ENCODE data around the gene MAEA.

Gene MAEA

DNA sequence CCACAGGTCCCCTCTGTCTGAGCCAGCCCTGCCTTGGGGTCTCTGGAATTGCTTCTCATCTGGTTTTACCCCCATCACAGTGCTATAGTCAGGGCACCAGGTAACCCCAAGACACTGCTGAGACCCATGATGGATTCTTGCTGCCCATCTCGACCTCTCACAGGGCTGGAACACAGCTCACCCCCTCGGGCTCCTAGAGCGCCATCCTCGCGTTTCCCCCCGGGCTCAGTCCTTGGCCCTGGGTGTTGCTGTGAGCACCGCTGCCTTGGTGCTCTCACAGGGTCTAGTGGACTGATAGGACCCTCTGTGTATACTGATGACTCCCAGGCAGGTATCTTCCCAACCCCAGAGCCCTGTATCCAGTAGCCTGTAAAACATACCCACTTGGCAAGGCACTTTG lies 8.8 kb downstream of the MAEA start:
- no peak for DNase-seq (ENCODE audit: low read depth in 4 of 4, low spot score in 1 of 4)

DNA sequence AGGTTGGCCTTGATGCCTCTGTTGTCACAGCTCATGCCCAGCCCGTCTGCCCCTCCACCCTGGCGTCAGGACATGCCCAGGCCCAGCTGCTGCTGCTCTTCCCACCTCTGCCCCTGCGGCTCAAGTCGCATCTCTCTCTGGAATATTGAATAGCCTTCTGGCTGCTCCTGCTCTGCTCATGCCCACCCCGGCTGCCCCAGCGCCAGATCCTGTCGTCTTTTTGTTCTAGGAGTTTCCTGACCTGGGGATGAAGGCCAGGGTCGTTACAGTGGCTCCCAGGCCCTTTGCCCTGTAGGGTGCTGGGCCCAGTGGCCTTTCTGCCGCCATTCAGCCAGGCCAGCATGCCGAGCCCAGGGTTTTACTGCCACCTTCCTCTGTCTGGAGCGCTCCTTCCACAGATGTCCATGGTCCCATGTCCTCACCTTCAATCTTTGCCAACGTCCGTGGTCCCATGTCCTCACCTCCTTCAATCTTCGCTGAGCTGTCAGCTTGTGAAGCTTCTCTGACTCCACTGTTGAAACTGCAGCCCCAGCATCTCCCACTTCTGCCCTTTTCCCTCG lies 9.7 kb downstream of the MAEA start:
- DNase-seq (ENCODE audit: low read depth in 4 of 4, low spot score in 1 of 4) = no peak

DNA sequence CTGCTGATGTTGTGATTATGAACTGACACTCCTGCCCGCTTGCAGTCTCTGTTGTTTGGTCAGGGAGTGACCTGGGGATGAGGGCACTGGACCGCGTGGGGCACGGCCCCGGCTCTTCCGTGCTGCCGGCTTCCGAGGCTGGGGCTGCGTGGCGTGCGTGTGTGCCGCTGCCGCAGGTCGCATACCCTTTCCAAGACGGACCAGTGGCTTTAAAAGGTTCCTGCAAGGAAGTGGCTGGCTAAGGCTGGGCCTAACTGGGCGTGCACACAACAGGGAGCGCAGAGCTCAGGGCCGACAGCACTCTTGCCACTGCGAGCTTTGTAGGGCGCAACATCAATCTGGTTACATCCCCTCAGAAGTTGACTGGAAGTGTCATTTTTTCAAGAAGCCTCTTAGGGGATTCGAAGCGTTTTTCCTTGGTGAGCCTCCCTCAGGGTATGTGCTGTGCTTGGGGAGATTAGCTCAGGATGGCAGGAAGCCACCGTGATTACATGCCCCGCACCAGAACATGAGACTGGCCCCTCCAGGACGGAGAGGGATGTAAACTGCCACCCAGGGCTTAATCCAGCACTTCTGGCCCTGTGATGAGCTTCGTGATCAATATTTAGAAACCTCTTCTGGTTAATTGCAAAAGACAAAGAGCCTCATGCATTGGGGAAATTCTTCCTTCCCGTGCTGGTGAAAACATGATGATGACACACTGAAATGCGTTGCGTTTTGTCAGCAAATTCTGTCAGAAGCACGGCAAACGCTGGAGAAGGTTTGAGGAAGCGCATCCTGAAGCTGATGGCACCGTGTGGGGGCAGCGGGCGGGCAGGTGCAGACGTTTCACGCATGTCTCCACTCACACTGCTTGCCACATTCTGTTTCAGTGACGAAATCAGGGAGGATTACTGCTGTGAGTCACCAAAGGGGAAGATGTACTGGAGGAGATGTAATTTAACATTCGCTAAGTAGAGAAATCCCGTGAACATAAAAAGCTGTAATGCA lies 11.1 kb downstream of the MAEA start:
- no peak for DNase-seq (ENCODE audit: low read depth in 4 of 4, low spot score in 1 of 4)

DNA sequence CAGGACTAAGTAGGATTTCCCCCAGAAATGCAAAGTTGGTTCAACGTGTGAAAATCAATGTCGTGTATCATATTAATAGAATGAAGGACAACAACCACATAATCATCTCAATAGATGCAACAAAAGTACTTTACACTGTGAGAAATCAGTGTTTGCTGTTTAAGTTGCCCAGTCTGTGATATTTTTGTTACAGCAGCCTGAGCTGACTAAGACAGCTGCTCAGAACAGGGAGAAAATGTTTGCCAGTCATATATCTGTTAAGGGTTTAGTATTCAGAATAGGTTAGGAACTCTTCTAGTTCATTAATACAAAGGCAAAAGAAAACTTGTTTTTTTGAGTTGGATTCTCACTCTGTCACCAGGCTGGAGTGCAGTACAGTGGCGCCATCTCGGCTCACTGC lies 12.5 kb downstream of the MAEA start:
- no peak for DNase-seq (ENCODE audit: low read depth in 4 of 4, low spot score in 1 of 4)

DNA sequence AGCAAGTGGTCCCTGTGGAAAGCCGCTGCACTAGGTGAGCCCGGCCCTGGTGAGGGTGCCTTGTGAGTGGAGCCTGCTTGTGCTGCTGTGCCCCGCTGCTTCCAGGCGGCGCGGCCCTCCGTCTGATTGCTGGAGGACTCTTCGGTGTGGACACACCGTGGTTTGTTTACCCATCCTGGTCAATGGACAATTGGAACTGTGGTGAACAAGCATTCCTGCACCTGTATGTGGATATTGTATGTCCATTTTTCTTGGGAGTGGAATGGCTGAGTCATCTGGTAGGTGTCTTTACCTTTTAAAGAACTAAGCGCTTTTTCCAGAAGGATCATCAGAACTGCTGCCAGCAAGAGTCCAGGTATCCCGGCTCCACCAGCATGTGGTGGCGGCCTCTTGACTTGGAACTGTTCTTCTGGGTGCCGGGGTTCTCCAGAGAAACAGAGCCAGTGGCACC lies 15.6 kb downstream of the MAEA start:
- no peak for DNase-seq (ENCODE audit: low read depth in 4 of 4, low spot score in 1 of 4)

DNA sequence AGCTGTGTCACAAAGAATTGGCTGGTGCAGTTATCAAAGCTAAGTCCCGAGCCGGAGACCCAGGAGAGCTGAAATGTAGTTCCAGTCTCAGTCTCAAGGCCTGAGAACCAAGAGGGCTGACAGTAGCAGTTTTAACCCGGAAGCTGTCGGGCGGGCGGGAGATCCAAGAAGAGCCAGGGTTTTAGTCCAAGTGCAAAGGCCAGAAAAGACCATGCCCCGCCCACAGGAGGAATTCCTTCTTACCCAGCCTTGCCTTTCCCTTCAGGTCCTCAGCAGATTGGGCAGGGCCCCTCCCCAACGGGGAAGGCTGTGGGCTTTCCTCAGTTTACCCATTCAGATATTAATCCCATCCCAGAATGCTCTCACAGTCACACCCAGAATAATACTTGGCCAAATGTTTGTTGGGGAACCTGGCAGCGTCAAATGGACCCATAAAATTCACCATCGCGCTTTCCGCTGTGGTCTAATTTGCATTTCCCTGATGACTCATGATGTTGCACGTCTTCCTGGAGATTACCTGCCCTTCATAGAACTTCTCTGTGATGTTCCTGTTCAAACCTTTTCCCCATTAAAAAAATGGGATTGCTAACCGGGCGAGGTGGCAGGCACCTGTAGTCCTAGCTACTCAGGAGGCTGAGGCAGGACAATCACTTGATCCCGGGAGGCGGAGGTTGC lies 16.2 kb downstream of the MAEA start:
- DNase-seq (ENCODE audit: low read depth in 4 of 4, low spot score in 1 of 4) = peak in 1 of 4 experiments; percentile 28

DNA sequence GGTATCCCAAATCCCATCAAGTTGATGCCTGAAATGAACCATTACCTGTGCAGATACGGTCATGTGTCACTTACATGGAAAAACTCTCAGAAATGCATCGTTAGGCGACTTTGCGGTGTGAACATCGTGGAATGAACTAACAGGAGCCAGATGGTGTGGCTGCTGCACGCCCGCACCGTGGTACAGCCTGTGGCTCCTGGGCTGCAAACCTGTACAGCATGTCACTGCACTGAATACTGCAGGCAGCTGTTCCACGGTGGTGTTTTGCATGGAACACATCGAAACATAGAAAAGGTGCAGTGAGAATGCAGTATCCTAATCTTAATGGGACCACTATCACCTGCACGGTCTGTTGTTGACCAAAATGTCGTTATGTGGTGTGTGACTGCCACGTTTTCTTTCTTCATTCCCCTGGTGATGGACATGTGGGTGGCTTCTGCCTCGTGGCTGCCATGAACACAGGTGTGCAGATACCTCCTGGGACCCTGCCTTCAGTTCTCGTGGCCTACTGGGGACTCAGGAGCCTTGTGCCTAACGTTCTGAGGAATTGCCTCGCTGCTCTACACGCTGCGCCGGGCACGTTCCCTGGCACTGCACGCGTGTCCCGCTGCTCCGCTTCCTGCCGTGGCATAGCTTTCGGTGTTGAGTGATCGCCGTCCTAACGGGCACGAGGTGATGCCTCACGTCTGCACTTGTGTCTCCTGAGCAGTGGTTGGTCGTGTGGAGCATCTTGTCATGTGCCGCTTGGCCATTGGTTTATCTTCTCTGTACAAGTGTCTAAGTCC lies 18.5 kb downstream of the MAEA start:
- DNase-seq (ENCODE audit: low read depth in 4 of 4, low spot score in 1 of 4) = no peak

DNA sequence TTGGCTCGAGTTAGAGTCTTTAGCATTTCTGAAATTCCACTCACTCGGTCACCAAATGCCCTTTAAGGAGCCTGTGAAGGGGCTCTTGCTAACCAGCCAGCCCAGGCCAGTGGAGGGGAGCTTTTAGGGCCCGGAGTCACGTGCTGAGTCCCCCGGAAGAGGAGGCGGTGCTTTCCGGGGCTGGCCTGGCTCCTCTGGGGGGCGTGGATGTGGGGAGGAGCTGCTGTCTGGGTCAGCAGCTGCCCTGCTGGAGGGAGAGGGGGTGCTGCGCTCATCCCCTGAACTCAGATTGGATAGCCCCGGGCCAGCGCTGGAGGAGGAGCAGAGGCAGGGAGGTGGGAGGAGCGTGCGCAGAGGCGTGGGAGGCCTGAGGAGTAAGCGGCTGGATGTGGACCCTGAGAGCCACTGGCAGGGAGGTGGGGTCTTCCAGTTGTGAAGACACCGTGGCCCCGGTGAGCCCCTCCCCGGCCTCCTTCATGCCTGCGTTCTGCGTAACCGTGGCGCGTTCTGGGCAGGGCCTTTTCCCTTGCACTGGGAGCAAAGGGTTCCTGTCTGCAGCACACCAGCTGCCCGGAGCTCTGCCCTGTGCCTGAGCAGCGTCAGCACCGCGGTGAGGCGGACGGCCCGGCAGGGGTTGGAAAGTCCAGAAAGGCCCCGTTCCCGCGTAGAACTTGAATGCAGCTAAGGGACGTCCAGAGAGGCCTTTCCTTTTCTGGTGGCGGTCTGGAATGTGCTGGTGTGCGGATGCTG lies 19.7 kb downstream of the MAEA start:
- peak in 2 of 4 experiments; percentile 33 to 48 for DNase-seq (ENCODE audit: low read depth in 4 of 4, low spot score in 1 of 4)

DNA sequence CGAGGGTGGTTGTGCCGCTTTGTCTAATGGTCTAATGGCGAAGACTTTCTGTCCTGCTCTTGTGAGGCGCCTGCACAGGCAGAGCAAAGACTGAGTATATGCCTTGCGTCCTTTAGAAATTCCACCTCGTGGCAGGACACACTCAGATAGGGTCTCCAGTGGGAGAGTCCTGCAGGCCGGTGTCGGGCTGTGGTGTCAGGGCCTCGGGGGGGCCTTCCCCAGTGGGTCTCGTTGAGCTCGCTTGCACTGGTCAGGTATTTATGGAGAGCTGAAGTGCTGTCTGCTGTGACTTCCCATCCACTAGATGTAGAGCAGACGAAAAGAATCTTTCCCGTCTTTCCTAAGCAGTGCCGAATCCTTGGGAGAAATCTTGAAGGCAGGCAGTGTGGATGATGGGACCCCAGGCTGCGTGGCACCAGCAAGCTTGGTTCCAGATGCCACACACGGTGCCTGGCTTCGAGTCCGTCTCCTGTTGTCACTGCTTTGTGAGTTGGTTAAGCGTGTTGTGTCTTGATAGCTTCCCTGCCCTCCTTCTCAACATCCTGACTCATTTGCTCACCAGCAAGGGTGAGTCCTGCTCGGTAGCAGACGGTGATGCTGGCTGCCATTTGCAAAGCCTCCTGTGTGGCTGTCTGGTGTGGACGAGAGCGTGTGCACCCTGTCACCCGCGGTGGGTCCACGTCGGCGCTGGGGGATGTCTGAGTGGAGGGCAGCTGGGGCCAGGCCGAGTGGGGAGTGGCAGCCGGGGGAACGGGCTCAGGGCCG lies 20.5 kb downstream of the MAEA start:
- no peak for DNase-seq (ENCODE audit: low read depth in 4 of 4, low spot score in 1 of 4)

DNA sequence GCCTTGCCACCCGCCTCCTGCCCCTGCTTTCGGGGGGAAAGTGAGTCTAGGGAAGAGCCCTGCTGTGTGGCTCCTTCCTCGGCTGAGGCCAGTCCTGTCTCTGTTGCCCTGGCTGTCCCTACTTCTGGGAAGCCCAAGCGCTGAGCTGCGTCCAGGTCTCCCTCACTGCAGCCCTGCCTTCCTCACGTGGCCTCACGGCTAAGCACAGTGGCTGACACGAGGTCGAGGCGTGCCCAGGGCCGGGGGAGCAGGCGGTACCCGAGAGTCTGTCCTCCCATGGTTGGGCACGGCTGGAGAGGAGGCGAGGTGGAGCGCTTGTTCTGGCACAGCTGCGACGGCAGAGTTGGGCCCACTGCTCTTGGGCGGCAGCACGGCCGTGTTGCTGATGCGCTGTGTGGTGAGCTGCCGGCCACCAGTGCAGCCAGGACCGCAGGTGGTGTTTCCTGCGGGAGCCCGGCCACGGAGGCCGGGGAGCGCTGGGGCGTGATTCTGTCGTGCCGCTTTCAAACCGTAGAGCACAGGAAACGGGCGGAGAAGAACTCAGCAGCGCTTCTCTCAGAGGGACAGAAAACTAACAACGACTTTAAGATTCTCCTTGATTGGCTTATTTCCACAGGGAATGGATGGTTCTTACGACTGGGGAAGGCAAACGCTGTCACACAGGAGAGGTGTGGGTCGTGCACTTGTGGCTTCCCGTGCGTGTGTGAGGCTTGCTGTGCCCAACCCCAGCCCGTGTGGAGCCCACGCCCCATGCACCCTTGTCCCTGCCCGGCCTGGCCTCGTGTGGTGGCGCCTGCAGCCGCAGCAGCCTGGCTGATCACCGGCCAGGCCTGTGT lies 21.3 kb downstream of the MAEA start:
- no peak for DNase-seq (ENCODE audit: low read depth in 4 of 4, low spot score in 1 of 4)

DNA sequence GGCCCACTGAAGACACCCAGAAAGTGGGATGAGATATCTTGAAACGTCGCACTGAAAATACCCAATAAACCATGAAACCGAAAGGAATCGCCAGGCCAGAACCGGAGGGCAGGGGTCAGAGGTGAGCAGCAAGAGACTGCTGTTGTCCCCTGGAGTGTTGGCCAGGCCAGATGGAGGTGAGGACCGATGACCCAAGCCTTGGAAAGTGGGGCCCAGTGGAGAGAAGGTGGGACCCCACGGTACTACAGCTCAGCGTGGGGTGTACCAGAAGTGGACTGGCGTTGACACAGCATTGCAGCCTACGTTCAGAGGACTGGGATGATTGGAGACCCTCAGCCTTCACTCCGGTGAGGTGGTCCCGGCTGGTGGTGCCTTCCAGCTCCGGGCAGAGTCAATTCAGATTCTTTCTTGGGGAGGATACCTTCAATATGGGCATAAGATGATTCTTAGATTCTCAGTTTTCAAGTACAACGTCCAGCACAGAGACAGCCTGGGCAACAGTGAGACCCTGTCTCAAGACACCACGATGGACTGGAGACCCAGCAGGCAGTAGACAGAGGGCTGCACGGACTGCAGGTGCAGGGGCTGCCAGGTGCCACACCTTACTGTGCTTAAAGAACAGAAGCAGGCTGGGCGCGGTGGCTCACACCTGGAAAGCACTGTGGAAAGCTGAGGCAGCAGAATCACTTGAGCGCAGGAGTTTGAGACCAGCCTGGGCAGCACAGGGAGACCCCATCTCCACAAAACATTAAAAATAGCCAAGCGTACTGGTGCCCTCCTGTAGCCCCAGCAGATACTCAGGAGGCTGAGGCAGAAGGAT lies 23.3 kb downstream of the MAEA start:
- DNase-seq (ENCODE audit: low read depth in 4 of 4, low spot score in 1 of 4) = no peak

DNA sequence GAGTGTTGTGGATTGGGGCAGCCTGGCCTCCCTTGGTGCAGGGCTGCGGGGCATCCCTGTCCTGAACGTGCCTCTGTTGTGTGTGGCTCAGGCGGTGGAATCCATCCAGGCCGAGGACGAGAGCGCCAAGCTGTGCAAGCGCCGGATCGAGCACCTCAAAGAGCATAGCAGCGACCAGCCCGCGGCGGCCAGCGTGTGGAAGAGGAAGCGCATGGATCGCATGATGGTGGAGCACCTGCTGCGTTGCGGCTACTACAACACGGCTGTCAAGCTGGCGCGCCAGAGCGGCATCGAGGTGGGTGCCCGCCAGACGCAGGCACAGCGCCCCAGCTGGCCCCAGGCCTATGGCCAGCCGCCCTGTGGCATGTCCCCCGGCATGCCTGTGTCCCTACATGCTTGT lies 25.6 kb downstream of the MAEA start:
- no peak for DNase-seq (ENCODE audit: low read depth in 4 of 4, low spot score in 1 of 4)

DNA sequence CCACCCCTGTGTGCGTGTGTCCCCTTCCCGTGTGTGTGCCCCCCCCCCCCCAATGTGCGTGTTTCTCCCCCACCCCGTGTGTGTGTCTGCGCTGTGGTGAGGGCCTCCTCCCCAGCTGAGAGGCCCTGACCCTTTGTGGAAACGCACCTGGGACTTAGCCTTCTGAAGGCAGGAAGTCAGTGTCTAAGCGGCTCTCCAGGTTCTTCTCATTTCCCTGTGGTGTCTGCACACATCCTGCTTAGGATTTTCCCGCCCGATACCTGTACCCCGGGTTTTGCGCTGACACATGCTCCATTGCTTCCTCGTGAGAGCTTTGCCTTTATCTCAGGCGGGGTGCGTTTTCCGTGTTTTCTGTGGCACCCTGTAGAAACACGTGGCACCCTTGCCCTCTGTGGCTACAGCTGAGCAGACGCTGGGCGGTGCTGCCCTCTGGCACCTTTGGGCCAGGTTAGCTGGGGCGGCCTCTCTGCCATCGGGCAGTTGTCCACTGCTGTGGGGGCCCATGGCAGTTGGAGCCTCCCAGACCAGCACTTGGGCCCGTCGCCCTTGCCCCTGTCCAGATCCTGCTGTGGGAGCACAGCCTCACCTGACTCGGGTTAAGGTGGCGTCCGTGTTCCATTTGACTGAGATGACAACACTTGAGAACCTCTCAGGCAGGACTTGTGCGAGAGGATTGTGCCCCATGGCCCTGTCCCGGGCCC lies 26.3 kb downstream of the MAEA start:
- DNase-seq (ENCODE audit: low read depth in 4 of 4, low spot score in 1 of 4) = no peak

DNA sequence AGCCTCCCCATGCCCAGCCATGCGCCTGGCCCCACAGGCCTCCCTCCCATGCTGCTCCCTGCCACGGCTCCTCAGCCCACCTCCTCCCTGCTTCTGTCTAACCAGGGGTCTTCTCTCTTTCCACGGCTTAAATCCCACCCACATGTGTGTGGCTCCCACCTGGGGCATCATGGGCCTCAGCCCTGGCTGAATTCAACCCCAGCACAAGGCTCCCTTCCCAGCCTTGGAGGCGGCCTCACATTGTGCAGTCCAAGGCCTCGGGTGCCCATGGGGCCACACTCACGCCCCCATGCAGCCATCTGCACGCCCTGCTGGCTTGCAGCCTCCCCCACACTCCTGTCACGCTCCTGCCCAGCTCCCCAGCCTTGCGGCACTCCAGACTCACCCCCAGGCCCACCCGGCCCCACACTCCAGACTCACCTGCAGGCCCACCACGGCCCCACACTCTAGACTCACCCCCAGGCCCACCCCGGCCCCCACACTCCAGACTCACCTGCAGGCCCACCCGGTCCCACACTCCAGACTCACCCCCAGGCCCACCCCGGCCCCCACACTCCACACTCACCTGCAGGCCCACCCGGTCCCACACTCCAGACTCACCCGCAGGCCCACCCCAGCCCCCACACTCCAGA lies 27.0 kb downstream of the MAEA start:
- DNase-seq (ENCODE audit: low read depth in 4 of 4, low spot score in 1 of 4) = no peak

DNA sequence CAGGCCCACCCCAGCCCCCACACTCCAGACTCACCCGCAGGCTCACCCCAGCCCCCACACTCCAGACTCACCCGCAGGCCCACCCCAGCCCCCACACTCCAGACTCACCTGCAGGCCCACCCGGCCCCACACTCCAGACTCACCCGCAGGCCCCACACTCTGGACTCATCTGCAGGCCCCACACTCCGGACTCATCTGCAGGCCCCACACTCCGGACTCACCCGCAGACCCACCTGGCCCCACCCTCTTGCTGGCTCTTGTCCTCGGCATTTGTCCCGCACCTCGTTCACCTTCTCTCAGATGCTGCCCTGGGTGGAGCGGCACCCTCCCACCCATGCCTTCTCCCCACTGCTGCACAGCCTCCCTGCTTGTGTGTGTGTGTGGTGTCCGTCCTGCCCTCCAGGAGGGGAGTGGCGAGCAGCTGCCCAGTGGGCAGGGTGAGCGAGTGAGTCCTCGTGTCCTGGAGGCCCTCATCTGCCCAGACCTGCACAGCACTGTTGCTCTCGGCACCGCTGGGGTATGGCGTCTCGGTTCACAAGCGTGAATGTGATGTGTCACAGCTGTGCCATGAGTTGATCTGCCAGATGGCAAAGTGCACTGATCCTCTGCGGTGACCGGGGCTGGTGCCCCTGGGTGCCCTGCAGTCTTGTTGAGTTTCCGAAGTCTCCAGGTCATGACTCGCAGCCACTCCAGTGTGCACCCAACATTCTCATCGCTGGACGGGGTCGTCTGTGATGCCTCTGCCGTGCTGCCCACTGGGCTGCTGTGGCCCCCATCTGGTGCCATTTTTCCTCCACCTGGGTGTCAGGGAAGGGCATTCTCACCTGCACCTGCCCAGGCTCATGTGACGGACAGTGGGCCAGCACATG lies 27.7 kb downstream of the MAEA start:
- DNase-seq (ENCODE audit: low read depth in 4 of 4, low spot score in 1 of 4) = no peak

DNA sequence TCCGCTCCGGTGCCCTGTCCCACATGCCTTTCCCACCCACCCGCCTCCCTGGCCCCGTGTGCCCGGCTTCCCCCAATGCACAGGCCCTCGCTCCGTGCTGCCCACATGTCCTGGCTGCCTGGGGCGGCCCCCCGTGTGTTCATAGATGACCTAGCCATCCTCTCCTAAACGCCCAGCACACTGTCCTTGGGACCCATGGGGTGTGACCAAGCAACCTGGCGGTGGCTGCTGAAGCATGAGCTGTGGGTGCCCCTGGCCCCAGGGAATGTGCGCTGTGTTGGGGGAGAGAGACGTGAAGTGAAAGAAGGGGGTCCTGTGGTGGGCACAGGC lies 28.3 kb downstream of the MAEA start:
- DNase-seq (ENCODE audit: low read depth in 4 of 4, low spot score in 1 of 4) = no peak
